PC-9 (cell line): ENCODE measurements around the gene KCNK3. TPM values are rescaled to one million over a fixed set of nuclear protein-coding genes. Genes with fewer than 3 reads are reported as not detected.

Experiments
- BruUV-seq: library from RNA; stranded (reverse); fragments of 400-500 nt; replicated peaks from 2 replicates; lab custom pipeline; 2021; lab: Mats Ljungman, UMichigan
- CTCF ChIA-PET: fragments of 300-600 bp; sonication (Branson Sonifier 250); formaldehyde crosslinking; loops from one replicate; lab custom pipeline; 2022; ENCODE audit warnings: antibody characterized with exemption; lab: Charles Lee
- POLR2A ChIA-PET: fragments of 300-600 bp; sonication (Branson Sonifier 250); formaldehyde crosslinking; loops from one replicate; lab custom pipeline; 2022; ENCODE audit warnings: antibody characterized with exemption; ENCODE audit not compliant: unreplicated experiment; lab: Charles Lee
- DNase-seq, 2 experiments: peaks; one replicate each; pipeline versions ENCODE4 v3.0.0 to v3.0.0-alpha.2; 2015 to 2022; ENCODE audit warnings: mixed read lengths in 1 of 2
- H2AFZ ChIP-seq: fragments of 200-600 bp; sonication (generic); 2 replicates; pipeline ENCODE4 v1.8.1; 2017; ENCODE audit warnings: antibody characterized with exemption
- H3F3A ChIP-seq: fragments of 200-600 bp; sonication (generic); 2 replicates; pipeline ENCODE4 v1.8.1; 2017; ENCODE audit warnings: antibody characterized with exemption, mild to moderate bottlenecking, low read depth; ENCODE audit not compliant: insufficient read depth
- H3K27ac ChIP-seq: fragments of 200-600 bp; sonication (generic); 2 replicates; pipeline ENCODE4 v1.6.1; 2016; ENCODE audit warnings: mixed run types
- H3K27me3 ChIP-seq: fragments of 200-600 bp; sonication (generic); 2 replicates; pipeline ENCODE4 v1.6.1; 2016; ENCODE audit warnings: low read depth, mixed run types; ENCODE audit not compliant: insufficient read depth
- H3K36me3 ChIP-seq: fragments of 200-600 bp; sonication (generic); 2 replicates; pipeline ENCODE4 v1.6.1; 2016; ENCODE audit warnings: low read depth, mixed run types
- H3K4me1 ChIP-seq: fragments of 200-600 bp; sonication (generic); replicated peaks from 2 replicates; pipeline ENCODE4 v1.6.1; 2016; ENCODE audit warnings: mixed run types; ENCODE audit not compliant: insufficient read depth
- H3K4me2 ChIP-seq: fragments of 200-600 bp; sonication (generic); 2 replicates; pipeline ENCODE4 v1.6.1; 2017; ENCODE audit warnings: mixed run types
- H3K4me3 ChIP-seq: fragments of 200-600 bp; sonication (generic); 2 replicates; pipeline ENCODE4 v1.6.1; 2016; ENCODE audit warnings: mixed run types
- H3K79me2 ChIP-seq: fragments of 200-600 bp; sonication (generic); 2 replicates; pipeline ENCODE4 v1.6.1; 2017; ENCODE audit warnings: low read depth, mixed run types
- H3K9me2 ChIP-seq: fragments of 200-600 bp; sonication (generic); 2 replicates; pipeline ENCODE4 v1.8.1; 2017; ENCODE audit warnings: mild to moderate bottlenecking; ENCODE audit not compliant: insufficient read depth
- H3K9me3 ChIP-seq: fragments of 200-600 bp; sonication (generic); 2 replicates; pipeline ENCODE4 v1.8.1; 2016; ENCODE audit warnings: low read depth; ENCODE audit not compliant: insufficient read depth
- H4K20me1 ChIP-seq: fragments of 200-600 bp; sonication (generic); 2 replicates; pipeline ENCODE4 v1.8.1; 2017; ENCODE audit not compliant: insufficient read depth
- EZH2 ChIP-seq: fragments of 200-600 bp; sonication (generic); IDR thresholded peaks from 2 replicates; pipeline ENCODE4 v1.8.0; 2017; ENCODE audit warnings: antibody characterized with exemption, low read depth
- intact Hi-C: fragments of 100-400 bp; cut with micrococcal nuclease; formaldehyde crosslinking; loops from one replicate; pipeline ENCODE4 v1.10.0; 2022; ENCODE audit not compliant: unreplicated experiment
- total RNA-seq: library from RNA; stranded (reverse); gene quantifications from 2 replicates; pipeline ENCODE4 v1.2.3, GENCODE V29; 2021
- TF ChIP-seq, protein P1 (sequence below): fragments of 200-600 bp; sonication (generic); conservative IDR thresholded peaks from 2 replicates; pipeline ENCODE4 v1.6.1; 2017; ENCODE audit warnings: mixed run types, antibody characterized with exemption, mild to moderate bottlenecking, moderate library complexity

The KCNK3 gene
- total RNA-seq, 1 experiment from 2014 or later: not detected

DNA sequence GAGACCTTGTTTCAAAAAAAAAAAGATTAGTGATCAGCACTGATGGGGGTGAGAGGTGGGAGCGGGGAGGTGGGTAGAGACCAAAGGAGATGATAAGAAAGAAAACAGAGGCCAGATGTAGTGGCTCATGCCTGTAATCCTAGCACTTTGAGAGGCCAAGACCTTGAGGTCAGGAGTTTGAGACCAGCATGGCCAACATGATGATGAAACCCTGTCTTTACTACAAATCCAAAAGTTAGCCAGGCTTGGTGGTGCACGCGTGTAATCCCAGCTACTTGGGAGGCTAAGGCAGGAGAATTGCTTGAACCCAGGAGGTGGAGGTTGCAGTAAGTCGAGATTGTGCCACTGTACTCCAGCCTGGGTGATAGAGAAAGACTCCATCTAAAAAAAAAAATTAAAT is 62.0 kb downstream of the KCNK3 start:
- no peak for DNase-seq
- Histone ChIP-seq H3K4me2 (no peak overlapping the region), H3K27me3 (no peaks in the 10 kb centered on the region), H3F3A (peaks cover 27% of the 10 kb centered on the region), H3K9me3 (no peaks in the 10 kb centered on the region; the same call in 1 of the 2 replicates), H4K20me1 (no peaks in the 10 kb centered on the region), H3K9me2 (no peaks in the 10 kb centered on the region), H3K4me1 (peaks cover 44% of the 10 kb centered on the region), H3K79me2 (no peaks in the 10 kb centered on the region), H2AFZ (no peak overlapping the region), H3K36me3 (no peaks in the 10 kb centered on the region), H3K4me3 (no peak overlapping the region), H3K27ac (no peak overlapping the region)
- TF ChIP-seq, protein P1, sequence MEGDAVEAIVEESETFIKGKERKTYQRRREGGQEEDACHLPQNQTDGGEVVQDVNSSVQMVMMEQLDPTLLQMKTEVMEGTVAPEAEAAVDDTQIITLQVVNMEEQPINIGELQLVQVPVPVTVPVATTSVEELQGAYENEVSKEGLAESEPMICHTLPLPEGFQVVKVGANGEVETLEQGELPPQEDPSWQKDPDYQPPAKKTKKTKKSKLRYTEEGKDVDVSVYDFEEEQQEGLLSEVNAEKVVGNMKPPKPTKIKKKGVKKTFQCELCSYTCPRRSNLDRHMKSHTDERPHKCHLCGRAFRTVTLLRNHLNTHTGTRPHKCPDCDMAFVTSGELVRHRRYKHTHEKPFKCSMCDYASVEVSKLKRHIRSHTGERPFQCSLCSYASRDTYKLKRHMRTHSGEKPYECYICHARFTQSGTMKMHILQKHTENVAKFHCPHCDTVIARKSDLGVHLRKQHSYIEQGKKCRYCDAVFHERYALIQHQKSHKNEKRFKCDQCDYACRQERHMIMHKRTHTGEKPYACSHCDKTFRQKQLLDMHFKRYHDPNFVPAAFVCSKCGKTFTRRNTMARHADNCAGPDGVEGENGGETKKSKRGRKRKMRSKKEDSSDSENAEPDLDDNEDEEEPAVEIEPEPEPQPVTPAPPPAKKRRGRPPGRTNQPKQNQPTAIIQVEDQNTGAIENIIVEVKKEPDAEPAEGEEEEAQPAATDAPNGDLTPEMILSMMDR: no peak
- no peak for TF ChIP-seq EZH2
- ChIA-PET CTCF (interaction anchor here (1.0 kb wide), 1 partner anchor 151 kb away, joined by 7 read pairs; no protein-coding TSS in a partner anchor), POLR2A (no interaction called here)
- no TSS peak for BruUV-seq
- intact Hi-C loops: loop anchor here (10.0 kb wide), 1 partner anchor 260 kb away; no protein-coding TSS in a partner anchor

DNA sequence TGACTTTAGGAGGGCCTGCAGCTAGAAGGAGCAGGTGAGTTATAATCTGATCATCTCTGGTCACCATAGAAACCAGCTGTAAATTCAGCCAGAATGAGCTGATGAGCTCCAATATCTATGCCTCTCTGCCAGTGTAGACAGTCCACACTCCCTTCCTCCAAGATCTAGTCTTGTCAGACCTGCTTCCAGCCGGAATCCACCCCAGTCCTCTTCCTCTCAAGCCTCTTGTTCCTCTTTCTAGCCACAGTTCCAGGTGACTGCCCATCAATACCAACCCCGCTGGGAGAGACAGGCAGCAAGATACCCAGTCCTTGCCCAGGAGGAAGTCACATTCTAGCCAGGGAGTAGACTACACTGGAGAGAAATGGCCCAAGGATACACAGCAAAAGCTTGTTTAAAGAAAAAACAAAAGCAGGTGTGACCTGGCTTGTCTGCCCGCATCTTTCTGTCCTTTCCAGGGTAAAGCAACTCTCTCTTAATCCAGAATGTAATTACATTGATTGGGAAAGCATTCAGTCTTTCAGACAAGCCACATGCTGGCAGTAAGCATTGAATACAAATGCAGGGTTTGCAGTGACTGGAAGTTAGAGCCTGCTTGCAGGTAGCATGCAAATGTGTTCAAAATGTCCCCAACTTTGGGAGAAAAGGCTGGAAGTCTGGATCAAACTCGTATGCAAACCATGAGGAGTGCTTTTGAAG is 62.6 kb downstream of the KCNK3 start:
- DNase-seq: no peak
- no peak overlapping the region for H3K4me2 ChIP-seq
- no peak overlapping the region for H3K4me3 ChIP-seq
- no peak overlapping the region for H3K27ac ChIP-seq
- H3K27me3 ChIP-seq: no peaks in the 10 kb centered on the region
- H3K9me2 ChIP-seq: no peaks in the 10 kb centered on the region
- peaks cover 50% of the 10 kb centered on the region for H3K4me1 ChIP-seq
- TF ChIP-seq EZH2: no peak
- TF ChIP-seq, protein P1: no peak
- no TSS peak for BruUV-seq
- no peaks in the 10 kb centered on the region for H3K36me3 ChIP-seq
- no peaks in the 10 kb centered on the region for H4K20me1 ChIP-seq
- no peaks in the 10 kb centered on the region; the same call in 1 of the 2 replicates for H3K9me3 ChIP-seq
- H3F3A ChIP-seq: peaks cover 31% of the 10 kb centered on the region
- H3K79me2 ChIP-seq: no peaks in the 10 kb centered on the region
- intact Hi-C loops: loop anchor here (10.0 kb wide), 1 partner anchor 260 kb away; no protein-coding TSS in a partner anchor
- CTCF ChIA-PET: interaction anchor here (1.0 kb wide), 1 partner anchor 152 kb away, joined by 7 read pairs; no protein-coding TSS in a partner anchor
- no peak overlapping the region for H2AFZ ChIP-seq
- POLR2A ChIA-PET: no interaction called here

DNA sequence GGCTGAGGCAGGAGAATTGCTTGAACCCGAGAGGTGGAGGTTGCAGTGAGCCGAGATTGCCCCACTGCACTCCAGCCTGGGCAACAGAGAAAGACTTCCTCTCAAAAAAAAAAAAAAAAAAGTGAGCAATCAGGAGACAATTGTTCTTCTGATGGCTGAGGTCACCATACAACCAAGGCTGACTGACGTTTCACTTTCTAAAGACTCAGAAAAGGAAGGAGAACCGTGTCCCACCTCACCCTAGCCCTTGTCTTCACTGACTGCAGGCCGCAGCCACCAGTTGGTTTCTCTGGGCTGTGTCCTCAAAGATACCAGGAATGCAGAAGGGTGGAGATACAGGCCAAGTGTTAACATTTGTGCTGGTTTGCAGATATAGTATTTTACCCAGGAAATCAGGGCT is 63.8 kb downstream of the KCNK3 start:
- no peaks in the 10 kb centered on the region for H3K79me2 ChIP-seq
- peaks cover 54% of the 10 kb centered on the region for H3K4me1 ChIP-seq
- H4K20me1 ChIP-seq: no peaks in the 10 kb centered on the region
- H3K27me3 ChIP-seq: no peaks in the 10 kb centered on the region
- H3K9me3 ChIP-seq: no peaks in the 10 kb centered on the region; the same call in 1 of the 2 replicates
- no peak overlapping the region for H3K4me3 ChIP-seq
- DNase-seq: no peak
- no peak overlapping the region for H2AFZ ChIP-seq
- intact Hi-C loops: loop anchor here (10.0 kb wide), 1 partner anchor 258 kb away; no protein-coding TSS in a partner anchor
- peaks cover 31% of the 10 kb centered on the region for H3F3A ChIP-seq
- H3K27ac ChIP-seq: no peak overlapping the region
- no peak overlapping the region for H3K4me2 ChIP-seq
- POLR2A ChIA-PET: no interaction called here
- H3K36me3 ChIP-seq: no peaks in the 10 kb centered on the region
- CTCF ChIA-PET: interaction anchor here (0.7 kb wide), 2 partner anchors 20 to 50 kb away, joined by 3 to 7 read pairs; no protein-coding TSS in a partner anchor
- H3K9me2 ChIP-seq: no peaks in the 10 kb centered on the region
- no TSS peak for BruUV-seq
- TF ChIP-seq, protein P1: no peak
- TF ChIP-seq EZH2: no peak
